ENCODE measurements around the gene RASGRF2. TPM values are rescaled to one million over a fixed set of nuclear protein-coding genes. Genes with fewer than 3 reads are reported as not detected.
A peak's percentile ranks its signal among the peaks of the same experiment; 100 is the strongest.

The RASGRF2 gene
- polyA plus RNA-seq, 5 donors = 1.5 to 2.1 (median 1.8) TPM

GRCh38 chr5:81202655-81203054 is 242.5 kb downstream of the RASGRF2 start:
- DNase-seq = no peak

GRCh38 chr5:81203729-81204128 is 243.6 kb downstream of the RASGRF2 start:
- no peak for DNase-seq

DNA sequence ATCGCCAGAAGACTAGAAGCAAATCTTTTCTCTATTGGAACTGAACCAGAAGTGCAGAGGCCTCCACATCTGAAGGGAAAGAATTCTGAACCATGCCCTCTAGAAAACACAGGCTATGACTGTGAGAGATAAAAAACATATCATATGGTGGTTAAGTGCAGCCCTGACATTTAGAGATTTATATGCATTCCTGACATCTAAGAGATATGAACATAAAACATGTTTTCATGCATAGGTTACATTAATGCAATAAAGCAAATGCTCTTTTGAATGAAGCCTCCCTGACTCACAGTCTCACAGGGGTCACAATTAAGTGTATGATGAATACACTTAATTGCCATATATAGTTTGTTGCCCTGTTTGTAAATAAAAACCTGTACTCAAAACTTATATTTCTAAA is 244.0 kb downstream of the RASGRF2 start:
- DNase-seq = no peak

- no peak for DNase-seq
These were observed 244.9 kb downstream of the RASGRF2 start for GRCh38 chr5:81205058-81205457.

- no peak for DNase-seq
These were observed 246.8 kb downstream of the RASGRF2 start for GRCh38 chr5:81207009-81207408.

DNA sequence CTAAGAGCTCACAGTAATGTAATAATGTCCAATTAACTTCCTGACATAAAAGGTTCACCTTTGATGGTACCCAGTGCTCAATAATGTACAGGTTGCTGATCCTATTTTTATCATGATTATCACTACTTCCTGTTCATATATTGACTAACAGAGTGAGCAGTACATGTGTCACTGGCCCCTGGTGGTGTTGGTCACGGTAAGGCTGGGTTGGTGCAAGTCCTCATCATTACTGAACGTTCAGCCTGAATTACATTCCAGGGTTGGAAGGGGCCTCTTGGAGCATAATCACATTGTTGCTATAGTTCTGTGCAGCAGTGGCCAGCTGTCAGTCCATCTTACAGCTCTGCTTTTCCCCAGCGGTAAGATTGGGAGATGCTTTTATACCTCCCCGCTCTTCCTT is 248.7 kb downstream of the RASGRF2 start:
- no peak for DNase-seq

- no peak for DNase-seq
These were observed 249.2 kb downstream of the RASGRF2 start for GRCh38 chr5:81209386-81209785.

DNA sequence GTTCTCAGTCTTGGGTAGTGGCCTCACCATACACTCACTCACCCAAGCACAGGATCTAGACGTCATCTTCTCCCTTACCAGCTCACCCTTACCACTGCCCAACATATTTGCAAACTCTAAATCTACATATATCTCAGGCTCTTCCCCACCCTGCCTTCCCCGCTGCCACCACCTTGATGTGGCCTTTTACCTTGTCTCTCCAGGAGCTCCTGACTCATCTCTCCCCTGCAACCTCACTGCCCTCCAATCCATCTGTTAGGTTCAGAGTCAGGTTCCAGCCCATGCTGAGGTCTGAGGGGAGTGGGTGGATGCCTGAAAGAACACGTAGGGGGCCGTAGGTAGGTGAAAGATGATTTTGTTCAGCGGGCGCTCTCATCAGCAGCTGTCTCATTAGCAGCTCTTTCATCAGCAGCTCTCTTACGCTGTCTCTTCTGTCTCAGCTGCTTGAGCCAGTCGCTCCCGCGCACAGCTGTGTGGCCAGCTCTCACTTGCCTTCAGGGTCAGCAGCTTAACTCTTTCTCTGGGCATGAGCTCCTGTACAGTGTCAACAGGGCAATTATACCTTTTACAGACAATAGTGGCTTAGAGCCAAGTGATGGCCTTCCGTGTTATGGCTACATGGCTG is 249.8 kb downstream of the RASGRF2 start:
- no peak for DNase-seq

DNA sequence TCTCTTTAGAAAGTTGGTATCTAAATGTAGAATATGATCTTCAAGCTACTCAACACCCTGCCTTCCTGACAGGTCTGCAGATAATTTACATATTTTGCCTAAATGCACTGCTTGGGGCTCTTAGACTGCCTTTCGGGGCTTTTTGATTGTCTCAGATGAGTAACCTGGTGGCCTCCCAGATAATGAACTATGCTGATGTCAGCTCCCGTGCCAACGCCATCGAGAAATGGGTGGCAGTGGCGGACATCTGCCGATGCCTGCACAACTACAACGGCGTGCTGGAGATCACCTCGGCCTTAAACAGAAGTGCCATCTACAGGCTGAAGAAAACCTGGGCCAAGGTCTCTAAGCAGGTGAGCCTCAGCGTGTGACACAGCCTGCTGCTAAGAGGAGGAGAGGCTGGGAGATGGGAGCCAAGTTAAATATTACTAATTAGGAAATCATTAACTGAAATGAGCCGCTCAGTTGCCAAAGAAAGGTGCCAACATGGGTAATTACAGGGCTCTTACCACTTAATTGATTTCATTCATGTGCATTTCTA is 252.1 kb downstream of the RASGRF2 start:
- no peak for DNase-seq

DNA sequence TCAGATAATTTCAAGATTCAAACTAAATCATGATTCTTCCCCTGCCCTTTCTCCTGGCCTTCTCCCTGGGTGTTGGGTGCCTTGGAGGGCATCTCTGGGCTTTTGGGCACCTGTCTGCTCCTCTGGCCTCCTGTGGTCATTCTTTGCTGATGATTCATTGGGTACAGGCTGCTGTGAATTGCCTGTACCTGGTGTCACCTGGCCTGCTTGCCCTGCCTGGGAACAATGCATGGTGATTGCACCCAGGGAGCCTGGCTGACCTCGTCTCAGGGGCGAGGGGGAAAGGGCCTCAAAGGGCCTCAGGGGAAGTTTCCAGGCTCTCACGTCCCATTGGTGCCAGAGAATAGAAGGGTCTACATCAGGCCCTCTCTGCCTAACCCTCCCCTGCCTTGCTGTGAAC is 252.9 kb downstream of the RASGRF2 start:
- DNase-seq = no peak

- DNase-seq = no peak
These were observed 254.7 kb downstream of the RASGRF2 start for GRCh38 chr5:81214848-81215247.

GRCh38 chr5:81216152-81216551 is 256.0 kb downstream of the RASGRF2 start:
- no peak for DNase-seq

DNA sequence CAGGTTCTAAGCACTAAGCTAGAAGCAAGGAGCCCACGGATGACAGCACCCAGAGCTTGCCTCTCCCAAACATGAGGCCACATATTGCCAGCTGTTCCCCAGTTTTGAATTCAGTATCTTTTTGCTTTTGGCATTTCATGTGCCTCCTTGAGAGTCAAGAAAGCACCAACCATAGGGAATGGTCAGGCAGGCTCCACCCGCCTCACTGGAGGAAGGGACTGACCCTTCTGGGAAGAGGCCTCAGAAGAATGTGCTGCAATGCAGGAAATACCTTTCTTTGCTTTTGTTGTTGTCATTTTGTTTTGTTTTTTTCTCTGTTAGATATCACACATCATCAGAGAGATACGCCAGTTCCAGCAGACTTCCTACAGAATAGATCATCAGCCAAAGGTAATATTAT is 259.2 kb downstream of the RASGRF2 start:
- DNase-seq = no peak

DNA sequence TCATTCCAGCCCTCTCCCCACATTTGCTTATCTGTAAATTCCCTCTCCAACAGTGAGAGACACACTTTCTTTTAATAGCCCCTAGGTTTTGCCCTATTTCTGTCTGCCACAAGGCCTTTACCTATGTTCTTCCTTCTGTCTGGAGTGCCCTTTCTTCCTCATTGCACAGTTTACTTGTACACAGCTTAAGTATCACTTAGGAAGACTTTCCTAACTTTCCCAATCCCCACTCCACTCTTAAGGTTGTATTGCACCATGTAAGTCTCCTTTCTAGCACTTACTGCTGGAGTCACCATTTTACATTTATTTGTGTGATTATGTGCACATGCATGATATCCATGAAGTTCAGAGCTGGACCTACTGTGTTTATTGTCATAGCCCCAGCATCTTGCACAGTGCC is 262.1 kb downstream of the RASGRF2 start:
- DNase-seq = no peak

DNA sequence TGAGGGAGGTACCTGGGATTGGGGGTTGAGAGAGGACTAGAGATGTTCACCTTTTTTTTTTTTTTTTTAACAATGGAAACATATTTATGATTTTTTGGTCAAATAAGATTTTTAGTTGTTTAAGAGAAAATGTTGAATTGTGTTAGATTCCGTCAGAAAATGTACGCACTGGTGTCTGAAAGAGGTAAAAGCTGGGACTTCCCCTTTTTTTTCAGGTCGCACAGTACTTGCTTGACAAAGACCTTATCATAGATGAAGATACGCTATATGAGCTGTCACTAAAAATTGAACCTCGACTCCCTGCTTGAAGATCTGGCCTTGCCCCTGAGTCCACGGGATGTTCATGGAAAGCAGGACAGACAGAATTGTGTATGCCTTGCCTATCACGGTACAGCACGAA is 265.3 kb downstream of the RASGRF2 start:
- no peak for DNase-seq

GRCh38 chr5:81226286-81226685 is 266.1 kb downstream of the RASGRF2 start:
- DNase-seq = no peak

- no peak for DNase-seq
These were observed 266.8 kb downstream of the RASGRF2 start for GRCh38 chr5:81226949-81227348.

DNA sequence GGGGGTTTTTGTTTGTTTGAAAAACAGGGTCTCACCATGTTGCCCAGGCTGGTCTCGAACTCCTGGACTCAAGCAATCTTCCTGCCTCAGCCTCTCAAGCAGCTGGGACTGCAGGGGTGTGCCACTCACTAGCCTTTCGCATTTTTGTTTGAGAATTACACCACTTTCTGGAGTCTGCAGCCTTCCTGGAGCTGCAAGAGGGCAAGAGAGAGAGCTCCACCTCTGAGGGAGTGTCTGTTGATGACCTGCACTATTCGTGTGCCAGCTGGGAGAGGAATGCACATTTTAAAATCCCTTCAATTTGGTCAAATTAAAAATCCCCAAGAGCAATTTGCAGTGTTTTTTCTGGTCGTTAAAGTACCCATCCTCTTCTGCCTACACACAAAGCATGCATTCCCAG is 267.9 kb downstream of the RASGRF2 start:
- no peak for DNase-seq

DNA sequence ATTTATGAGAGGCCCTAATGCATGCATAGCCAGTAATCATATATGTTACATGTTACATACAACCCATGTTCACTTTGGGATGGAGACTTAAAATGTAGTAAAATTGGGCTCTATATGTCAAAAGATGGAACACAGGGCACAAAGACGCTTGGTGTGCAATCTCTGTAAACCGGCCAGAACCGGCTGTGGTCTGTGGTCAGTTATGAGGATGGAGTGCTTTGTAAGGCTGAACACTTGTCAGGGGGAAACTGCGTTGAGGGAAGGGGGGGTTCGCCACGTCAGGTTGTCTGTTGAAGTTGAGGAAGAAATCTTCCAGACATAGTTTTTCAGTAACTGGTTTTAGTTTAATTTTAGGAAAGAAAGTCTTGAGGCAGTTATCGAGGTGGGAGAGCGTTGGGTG is 270.3 kb downstream of the RASGRF2 start:
- no peak for DNase-seq

GRCh38 chr5:81232464-81233079 is 272.4 kb downstream of the RASGRF2 start:
- DNase-seq = peak; percentile 6 to 14

DNA sequence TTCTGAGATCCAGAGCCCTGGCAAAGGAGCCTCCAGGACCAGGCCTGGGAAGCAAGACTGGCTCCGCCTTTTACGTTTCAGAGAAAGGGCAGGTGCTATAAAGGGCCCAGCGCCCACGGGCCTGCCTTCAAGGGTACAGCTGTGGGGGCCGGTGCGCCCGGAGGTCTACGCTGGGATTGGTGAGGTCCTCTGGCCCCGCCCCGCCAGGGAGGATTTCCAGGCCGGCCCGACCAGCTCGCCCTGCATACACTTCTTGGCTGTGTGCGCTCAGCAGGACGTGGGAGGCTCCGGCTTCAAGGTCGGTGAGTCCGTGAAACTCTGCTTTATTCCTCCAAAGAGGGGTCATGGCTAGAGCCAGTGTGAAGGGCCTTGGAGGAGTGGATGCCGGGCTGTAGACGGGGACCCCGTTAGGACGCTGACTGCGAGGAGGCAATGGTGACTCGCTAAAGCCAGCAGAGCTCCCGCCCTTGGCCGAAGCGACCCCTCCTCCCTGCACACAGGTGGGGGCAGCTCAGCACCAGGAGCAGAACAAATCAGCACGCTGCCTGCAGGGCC is 273.0 kb downstream of the RASGRF2 start, which contains the start of gene CKMT2:
TSS of gene CKMT2 (plus strand) at position 243 of the 555 bp plus-strand sequence. CDS start 17,811 bp downstream, outside the sequence.
- DNase-seq = peak; percentile 42 to 45

DNA sequence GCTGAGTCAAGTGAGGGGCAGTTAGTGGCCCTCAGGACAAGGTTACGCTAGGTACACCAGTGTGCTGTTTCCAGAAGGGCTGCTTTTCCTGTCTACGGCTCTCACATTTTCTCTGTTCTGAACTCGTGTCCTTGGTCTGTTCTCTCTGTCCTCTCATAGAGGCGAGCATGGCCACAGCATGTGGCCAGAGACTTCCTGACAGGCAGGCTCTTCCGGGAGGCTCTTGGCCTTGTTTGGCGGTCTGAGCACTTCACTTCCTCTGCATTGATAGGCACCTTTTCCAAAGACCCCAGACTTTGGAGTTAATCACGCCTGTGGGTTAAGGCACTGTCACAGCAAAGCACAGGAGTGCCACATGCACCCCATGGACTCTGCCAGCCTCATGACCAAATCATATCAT is 274.1 kb downstream of the RASGRF2 start:
- no peak for DNase-seq

DNA sequence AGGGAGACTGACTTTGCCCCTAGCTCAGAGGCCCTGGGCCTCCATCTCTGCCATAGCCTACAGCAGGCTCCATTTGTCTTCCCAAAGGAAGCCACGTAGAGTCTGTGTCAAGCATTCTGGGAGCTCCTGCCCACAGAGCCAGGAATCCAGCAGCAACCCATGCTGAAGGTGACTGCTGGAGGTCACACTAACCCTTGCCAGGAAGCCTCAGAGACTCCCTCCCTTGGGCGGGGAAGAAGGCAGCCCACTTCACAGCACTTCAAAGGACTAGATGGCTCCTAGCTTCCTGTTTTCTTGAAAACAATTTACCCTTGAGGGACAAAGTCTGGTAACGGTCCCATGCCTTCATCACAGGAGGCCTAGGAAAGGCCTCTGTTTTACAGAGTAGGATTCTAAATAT is 274.6 kb downstream of the RASGRF2 start:
- DNase-seq = no peak

Data from right lung (tissue), 5 donors.